Peyer's patch (tissue), 4 donors: ENCODE measurements around the gene DRD4.

ENCODE experiments used
- POLR2A ChIP-seq, 2 donors: fragments of 450-650 bp; IDR thresholded peaks; one replicate each; pipeline ENCODE4 v1.5.1; 2017; ENCODE audit warnings: antibody characterized with exemption in 2 of 2, mild to moderate bottlenecking in 2 of 2, moderate library complexity in 2 of 2
- TF ChIP-seq, protein P1 (sequence below), 6 experiments: fragments of 450-650 bp in 4 of 6; fragments of 200-600 bp in 2 of 6; sonication (generic) in 1 of 6; IDR thresholded peaks; one replicate each; pipeline ENCODE4 v1.5.1; 2017 to 2019; ENCODE audit warnings: antibody characterized with exemption in 6 of 6, mild to moderate bottlenecking in 3 of 6, moderate library complexity in 1 of 6

DNA sequence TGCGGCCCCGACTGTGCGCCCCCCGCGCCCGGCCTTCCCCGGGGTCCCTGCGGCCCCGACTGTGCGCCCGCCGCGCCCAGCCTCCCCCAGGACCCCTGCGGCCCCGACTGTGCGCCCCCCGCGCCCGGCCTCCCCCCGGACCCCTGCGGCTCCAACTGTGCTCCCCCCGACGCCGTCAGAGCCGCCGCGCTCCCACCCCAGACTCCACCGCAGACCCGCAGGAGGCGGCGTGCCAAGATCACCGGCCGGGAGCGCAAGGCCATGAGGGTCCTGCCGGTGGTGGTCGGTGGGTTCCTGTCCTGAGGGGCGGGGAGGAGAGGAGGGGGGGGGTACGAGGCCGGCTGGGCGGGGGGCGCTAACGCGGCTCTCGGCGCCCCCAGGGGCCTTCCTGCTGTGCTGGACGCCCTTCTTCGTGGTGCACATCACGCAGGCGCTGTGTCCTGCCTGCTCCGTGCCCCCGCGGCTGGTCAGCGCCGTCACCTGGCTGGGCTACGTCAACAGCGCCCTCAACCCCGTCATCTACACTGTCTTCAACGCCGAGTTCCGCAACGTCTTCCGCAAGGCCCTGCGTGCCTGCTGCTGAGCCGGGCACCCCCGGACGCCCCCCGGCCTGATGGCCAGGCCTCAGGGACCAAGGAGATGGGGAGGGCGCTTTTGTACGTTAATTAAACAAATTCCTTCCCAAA, 3.1 kb downstream of the DRD4 start:
- no peak for TF ChIP-seq POLR2A (IDR thresholded peaks at IDR 0.05)
- TF ChIP-seq, protein P1, sequence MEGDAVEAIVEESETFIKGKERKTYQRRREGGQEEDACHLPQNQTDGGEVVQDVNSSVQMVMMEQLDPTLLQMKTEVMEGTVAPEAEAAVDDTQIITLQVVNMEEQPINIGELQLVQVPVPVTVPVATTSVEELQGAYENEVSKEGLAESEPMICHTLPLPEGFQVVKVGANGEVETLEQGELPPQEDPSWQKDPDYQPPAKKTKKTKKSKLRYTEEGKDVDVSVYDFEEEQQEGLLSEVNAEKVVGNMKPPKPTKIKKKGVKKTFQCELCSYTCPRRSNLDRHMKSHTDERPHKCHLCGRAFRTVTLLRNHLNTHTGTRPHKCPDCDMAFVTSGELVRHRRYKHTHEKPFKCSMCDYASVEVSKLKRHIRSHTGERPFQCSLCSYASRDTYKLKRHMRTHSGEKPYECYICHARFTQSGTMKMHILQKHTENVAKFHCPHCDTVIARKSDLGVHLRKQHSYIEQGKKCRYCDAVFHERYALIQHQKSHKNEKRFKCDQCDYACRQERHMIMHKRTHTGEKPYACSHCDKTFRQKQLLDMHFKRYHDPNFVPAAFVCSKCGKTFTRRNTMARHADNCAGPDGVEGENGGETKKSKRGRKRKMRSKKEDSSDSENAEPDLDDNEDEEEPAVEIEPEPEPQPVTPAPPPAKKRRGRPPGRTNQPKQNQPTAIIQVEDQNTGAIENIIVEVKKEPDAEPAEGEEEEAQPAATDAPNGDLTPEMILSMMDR (IDR thresholded peaks at IDR 0.05) = no peak
